C4-2B (cell line): ENCODE measurements around the gene JAG2.

ENCODE experiments used
- H3K27ac ChIP-seq: fragments of 450-650 bp; 2 replicates; pipeline ENCODE4 v1.5.1; 2017
- ZFX ChIP-seq: fragments of 450-650 bp; IDR thresholded peaks from 2 replicates; pipeline ENCODE4 v1.6.1; 2017
- TF ChIP-seq, protein P1 (sequence below): fragments of 450-650 bp; conservative IDR thresholded peaks from 2 replicates; pipeline ENCODE4 v1.5.1; 2017; ENCODE audit warnings: mild to moderate bottlenecking

Gene JAG2

DNA sequence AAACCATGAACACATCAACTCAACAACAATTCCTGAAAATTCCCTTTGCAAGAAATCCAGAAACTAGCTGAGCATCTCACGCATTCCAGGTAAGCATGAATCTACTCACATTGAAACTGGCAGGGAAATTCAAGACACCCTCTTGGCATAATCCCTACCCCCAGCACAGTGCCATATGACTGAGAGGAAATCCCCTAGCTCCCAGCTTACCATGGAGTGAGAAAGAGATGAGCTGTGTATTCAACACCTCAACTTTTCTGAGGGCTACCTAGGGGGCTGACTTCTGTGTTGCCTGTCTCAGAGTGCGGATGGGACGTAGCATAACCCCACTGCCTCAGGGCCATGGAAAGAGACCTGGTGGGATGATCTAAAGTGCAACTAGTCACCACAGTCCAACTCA is 65.7 kb downstream of the JAG2 start:
- TF ChIP-seq, protein P1, sequence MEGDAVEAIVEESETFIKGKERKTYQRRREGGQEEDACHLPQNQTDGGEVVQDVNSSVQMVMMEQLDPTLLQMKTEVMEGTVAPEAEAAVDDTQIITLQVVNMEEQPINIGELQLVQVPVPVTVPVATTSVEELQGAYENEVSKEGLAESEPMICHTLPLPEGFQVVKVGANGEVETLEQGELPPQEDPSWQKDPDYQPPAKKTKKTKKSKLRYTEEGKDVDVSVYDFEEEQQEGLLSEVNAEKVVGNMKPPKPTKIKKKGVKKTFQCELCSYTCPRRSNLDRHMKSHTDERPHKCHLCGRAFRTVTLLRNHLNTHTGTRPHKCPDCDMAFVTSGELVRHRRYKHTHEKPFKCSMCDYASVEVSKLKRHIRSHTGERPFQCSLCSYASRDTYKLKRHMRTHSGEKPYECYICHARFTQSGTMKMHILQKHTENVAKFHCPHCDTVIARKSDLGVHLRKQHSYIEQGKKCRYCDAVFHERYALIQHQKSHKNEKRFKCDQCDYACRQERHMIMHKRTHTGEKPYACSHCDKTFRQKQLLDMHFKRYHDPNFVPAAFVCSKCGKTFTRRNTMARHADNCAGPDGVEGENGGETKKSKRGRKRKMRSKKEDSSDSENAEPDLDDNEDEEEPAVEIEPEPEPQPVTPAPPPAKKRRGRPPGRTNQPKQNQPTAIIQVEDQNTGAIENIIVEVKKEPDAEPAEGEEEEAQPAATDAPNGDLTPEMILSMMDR: no peak
- no peak for TF ChIP-seq ZFX
- no peak overlapping the region for H3K27ac ChIP-seq

- no peak overlapping the region for H3K27ac ChIP-seq
- TF ChIP-seq, protein P1: no peak
- TF ChIP-seq ZFX: no peak
Observed at GRCh38 chr14:105102361-105102870, 66.2 kb downstream of the JAG2 start.

GRCh38 chr14:105100910-105101309 is 67.7 kb downstream of the JAG2 start:
- no peak overlapping the region for H3K27ac ChIP-seq
- TF ChIP-seq ZFX: no peak
- TF ChIP-seq, protein P1: no peak

DNA sequence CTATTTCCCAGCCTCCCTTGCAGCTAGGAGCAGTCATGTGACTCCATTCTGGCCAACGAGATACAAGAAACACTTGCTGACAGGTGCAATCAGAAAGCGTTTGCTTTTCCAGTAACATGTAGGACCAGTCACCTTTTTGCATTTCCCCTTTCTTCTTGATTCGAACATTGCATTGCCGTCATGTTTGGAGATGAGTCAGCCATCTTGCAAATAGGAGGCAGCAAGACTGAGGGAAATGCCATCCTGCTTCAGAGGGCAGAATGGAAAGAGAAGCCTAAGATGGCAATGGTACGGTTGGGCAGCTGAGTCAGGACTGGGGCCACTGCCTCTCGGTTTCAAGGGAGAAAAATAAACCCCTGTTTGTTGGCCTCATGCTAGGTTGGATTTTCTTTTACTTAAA is 68.8 kb downstream of the JAG2 start:
- no peak overlapping the region for H3K27ac ChIP-seq

DNA sequence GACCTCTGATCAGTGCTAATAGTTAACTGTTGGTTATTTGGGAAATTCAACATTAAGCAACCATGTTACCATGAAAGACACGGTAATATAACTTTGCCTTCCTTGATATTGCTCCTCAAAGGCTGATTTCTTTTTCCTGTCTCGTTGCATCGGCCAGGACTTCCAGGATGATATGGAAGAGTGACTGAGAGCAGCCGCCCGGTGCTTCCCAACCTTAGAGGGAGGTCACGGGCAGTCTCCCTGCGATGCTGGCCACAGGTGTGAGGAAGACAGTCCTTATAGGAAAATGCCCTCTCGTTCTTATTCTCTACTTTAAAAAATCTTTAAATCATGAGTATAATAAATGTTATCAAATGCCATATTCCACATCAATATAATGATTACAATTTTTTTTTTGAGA is 70.3 kb downstream of the JAG2 start:
- H3K27ac ChIP-seq: no peak overlapping the region
- no peak for TF ChIP-seq ZFX
- TF ChIP-seq, protein P1: no peak

More for the DNA sequence above, 68.8 kb downstream of the JAG2 start:
- TF ChIP-seq, protein P1: no peak
- TF ChIP-seq ZFX: no peak

DNA sequence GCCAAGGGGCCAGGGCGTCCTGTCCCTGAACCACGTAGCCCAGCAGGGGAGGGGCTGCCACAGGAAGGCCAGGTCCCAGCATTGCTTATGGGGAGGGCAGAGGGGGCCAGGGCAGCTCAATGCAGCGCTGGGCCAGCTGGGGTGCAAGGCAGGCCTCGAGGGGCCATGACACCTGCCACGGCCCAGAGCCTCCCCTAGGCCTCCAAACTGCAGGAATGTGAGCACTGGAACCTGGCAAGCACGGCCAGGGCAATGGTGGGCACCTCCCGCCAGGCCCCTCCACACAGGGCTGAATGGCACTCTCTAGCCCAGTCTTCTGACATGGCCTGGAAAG is 70.8 kb downstream of the JAG2 start:
- H3K27ac ChIP-seq: no peak overlapping the region
- TF ChIP-seq ZFX: no peak
- TF ChIP-seq, protein P1: no peak

DNA sequence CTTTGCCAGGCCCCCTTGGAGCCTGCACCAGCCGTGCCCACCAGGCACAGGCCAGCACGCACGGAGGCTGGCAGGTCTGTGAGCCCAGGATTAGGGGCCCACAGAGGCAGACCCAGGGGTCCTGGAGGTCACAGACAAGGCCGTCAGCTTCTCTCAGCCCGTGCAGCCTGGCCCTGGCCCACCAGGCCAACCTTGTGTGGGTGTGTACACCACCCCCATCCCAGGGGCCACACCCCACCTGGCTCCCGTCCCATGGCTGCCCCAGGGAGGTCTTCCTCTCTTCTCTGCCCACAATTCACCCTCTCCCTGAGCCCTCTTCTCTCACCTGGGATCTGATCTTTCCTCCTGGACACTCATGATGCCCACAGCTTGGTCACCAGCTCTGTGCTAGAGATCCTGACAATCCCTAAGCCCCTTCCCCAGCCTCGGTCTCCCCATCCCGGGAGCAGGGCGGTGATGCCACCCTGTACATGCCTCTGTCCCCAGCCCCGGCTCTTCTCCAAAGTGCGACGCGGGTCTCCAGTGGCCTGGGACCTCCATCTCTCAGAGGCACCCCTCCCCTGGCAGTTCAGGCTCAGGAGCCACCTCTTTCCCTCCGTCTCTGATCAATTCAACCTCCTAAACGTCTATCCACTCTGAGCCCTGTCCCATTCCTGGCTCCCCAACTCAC is 72.2 kb downstream of the JAG2 start:
- TF ChIP-seq ZFX: no peak
- TF ChIP-seq, protein P1: no peak
- H3K27ac ChIP-seq: no peak overlapping the region
